GM18498 (cell line): ENCODE data around the gene CES3.
A peak's percentile ranks its signal among the peaks of the same experiment; 100 is the strongest.

ENCODE experiments used
- ATAC-seq: cut with Tn5 transposase; IDR thresholded peaks from one replicate; pipeline ENCODE4 v1.9.1; 2021; ENCODE audit warnings: mild to moderate bottlenecking, moderate library complexity; ENCODE audit not compliant: unreplicated experiment

The CES3 gene

DNA sequence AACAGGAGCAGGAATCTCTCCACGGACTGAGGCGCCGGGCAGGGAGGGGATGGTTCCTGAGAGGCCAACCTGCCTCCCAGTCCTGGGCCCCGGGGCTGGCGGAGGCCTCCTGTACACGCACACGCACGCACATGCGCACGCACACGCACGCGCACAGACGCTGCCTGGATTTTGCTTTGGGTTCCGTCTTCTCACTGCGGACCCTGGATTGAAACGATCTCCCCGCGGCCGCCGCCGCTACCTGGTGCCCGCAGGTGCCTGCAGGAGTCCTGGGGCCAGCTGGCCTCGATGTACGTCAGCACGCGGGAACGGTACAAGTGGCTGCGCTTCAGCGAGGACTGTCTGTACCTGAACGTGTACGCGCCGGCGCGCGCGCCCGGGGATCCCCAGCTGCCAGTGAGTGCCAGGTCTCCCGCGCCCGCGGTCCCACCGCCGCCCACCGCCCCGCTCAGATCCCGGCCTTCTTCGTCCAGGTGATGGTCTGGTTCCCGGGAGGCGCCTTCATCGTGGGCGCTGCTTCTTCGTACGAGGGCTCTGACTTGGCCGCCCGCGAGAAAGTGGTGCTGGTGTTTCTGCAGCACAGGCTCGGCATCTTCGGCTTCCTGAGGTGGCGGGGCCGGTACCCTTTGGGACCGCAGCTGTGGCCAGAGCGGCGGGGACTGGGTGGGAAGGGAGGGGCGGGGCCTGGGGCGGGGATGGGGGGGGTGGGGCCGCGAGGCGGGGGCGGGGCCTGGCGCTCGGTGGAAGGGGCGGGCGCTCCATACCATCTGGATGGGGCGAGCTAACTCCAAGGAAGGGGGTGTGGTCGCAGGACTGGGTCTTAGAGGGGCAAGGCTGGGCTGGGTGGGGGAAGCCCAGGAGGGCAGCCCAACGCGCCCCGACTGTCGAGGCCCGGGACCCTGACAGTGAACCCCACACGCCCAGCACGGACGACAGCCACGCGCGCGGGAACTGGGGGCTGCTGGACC, 39.6 kb downstream of the CES3 start:
- no peak for ATAC-seq

DNA sequence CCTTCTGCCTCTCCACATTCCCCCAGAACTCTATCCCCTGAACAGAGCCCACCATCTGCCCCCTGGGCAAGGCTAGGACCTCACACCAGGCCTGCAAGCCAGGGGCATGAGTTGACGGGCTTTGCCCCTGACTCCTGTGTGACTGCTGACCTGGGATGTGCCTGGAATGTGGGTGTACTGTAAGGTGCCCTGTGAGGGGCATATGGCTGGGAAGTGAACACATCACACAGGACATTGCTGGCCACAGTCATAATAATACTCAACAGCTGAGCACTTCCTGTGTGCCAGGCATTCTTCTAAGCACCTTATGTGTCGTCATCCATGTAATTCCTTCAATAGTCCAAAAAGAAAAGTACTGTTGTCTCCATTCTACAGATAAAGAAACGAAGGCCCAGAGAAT, 40.7 kb downstream of the CES3 start:
- no peak for ATAC-seq

DNA sequence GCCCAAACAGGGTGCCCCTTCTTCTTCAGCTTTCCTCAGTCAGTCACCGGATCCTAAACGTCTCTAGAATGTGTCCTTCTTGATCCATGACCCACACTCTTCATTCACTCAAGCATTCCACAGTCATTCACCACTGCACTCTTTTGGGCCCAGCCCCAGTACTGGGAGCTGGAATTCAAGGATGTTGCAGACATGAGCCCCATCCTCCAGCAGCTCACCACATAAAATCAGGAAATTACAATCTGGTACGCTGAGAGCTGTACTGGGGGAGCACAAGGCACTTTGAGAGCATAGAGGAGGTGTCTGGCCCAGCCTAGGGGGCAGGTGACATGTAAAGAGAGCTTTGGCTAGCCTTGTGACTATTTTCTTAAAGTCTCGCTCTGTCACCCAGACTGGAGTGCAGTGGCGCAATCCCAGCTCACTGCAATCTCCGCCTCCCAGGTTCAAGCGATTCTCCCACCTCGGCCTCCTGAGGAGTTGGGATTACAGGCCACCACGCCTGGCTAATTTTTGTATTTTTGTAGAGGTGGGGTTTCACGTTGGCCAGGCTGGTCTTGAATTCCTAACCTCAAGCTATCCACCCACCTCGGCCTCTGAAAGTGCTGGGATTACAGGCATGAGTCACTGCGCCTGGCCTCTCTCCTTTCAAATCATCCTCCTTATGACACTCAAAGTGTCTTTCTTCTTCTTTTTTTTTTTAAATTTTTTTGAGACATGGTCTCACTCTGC, 46.0 kb downstream of the CES3 start:
- ATAC-seq = no peak

DNA sequence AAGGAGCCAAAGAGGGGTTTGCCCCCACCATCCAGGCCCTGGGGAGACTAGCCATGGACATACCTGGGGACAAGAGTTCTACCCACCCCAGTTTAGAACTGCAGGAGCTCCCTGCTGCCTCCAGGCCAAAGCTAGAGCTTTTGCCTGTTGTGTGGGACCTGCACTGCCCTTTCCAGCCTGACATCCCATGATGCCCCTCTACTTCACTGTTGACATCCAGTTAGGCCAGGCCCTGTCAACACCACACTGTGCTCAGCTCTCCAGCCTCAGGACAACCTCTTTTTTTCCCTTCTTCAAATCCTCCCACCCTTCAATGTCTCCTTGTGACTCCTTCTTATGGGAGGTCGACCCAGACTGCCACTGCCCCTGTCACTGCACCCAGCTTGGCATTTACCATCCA, 48.1 kb downstream of the CES3 start:
- no peak for ATAC-seq

DNA sequence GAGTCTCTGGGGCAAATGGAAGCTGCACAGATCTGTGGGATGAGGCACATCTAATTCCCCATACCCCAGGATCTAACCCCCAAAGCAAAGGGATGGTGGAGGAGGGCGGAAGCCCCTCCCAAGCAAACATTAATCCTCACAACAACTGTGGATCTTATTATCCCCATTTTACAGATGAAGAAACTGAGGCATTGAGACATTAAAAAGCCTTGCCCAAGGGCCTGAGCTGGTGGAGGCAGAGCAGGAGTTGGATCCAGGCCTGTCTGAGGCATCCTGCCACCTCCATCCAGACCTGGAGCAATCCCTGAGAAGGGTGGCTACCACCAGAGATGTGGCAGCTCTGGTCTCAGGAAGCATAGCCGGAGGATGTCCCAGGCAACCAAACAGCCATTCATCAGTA, 50.2 kb downstream of the CES3 start:
- ATAC-seq = no peak

DNA sequence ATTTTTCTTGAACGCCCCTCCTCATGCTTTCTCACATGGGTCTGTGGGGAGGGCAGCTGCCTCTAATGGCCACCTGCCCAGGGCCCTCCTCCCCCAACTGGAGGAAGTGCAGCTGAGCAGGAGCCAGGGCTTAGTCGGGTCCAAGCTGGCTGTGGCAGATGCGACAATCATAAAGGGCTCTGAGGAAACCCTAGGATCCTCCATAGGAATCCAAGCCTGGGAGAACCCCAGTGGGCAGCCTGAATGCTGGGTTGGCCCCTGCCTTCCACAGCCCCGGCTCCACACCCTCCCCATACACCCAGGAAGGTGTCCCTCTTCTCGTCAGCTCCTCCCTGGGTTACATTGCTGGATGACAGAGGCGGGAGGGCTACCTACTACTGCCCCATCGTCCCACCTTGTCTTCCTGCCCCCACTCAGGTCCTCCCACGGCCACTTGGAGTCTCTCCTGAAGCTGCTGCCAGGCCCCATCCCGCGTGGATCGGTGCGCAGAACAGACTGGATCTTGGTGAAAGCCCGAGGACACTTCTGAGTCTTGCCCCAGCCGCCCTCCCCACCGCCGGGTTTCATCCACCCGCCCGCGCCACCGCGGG, 52.3 kb downstream of the CES3 start:
- ATAC-seq = no peak

DNA sequence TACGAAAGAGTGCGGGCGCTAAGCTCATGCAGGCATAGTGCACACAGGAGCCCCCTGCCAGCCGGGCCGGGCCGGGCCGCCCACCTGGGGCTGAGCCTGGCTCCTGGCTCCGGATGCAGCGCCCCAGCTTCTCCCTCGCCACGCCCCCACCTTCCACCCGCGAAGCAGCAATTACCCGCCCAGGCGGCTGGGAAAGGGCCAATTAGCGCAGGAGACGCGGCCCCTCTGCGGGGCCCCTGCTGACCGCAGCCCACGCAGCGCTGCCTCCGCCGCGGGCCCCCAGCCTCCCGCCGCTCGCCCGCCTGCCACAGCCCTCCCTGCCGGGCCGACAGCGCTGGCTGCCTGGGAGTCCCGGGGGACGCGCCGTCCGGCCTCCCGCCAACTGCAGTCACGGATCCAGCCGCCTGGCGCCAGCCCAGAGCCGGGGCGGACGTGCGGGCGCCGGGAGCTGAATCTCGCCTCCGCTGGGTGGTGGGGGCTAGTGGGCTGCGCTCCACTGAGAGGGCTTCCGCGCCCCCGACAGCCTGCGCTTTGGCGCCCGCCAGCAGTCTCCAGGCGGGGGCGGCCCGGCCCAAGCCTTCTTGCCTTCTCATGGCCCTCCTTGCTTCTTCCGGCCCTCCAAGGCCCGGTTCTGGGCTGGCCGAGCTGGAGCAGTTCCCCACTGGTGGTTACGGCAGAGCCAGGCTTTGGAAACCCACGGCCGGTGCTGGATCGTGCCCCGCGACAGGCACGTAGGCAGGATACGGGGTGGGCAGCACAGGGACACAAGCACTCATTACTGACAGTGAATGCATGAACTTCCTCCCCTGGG, 53.0 kb downstream of the CES3 start:
- ATAC-seq = peak; percentile 41

DNA sequence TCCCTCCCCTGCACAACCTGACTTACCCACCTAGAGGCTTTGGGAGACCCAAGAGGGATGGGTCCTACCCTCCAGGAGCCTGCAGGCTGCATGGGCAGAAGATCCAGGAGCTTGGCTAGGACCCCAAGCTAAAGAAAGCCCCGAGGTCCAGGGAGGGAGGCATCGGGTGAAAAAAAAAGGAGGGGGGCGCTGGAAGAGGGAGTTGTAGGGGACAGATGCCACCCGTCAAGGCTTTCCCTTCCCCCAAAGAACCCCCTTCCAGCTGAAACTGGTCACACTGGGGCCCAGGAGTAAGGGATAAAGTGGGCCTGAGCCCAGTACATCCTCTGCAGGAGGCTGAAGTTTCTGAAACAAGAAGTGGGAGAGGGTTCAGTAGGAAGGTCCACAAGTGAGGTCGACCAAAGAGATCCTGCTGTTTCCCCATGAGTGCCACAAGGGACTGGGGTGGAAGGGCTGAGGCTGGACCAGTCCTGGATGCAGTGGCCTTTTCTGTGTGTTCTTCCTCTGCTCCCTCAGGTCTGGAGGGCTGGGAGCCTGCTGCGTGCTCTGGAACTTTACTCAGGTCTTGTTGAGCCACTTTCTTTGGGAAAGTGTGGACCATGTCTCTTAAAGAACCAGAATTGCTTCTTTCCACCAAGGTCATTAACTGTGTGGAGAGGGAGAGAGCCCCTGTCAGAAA, 53.7 kb downstream of the CES3 start:
- ATAC-seq = no peak

DNA sequence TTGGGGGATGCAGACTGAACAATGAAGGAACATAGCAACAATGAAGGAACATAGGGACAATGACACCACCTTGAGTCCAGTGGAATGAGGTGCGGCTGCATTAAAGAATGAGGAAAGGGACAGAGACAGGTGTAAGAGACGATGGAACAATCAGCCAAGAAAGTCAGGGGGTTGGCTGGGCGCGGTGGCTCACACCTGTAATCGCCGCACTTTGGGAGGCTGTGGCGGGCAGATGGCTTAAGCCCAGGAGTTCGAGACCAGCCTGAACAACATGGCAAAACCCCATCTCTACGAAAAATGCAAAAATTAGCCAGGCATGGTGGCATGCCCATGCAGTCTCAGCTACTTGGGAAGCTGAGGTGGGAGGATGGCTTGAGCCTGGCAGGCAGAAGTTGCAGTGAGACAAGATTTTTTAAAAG, 54.3 kb downstream of the CES3 start:
- no peak for ATAC-seq

DNA sequence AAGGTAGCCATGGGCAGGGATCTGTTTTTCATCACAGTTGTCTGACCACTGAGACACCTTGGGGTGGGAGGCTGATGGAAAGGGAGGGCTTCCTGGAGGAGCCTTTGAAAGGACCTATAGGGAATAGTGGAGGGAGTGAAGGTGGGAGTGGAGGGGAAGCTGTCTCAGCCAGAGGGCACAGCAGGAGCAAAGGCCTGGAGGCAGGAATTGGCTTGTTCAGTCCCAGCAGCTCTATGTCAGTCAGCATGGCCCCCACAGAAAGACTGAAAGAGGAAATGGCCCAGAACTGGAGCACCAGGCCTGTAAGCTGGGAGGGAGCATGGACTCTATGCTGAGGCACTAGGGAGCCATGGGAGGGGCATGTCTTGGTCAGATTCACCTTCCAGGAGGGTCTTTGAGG, 55.1 kb downstream of the CES3 start:
- no peak for ATAC-seq

DNA sequence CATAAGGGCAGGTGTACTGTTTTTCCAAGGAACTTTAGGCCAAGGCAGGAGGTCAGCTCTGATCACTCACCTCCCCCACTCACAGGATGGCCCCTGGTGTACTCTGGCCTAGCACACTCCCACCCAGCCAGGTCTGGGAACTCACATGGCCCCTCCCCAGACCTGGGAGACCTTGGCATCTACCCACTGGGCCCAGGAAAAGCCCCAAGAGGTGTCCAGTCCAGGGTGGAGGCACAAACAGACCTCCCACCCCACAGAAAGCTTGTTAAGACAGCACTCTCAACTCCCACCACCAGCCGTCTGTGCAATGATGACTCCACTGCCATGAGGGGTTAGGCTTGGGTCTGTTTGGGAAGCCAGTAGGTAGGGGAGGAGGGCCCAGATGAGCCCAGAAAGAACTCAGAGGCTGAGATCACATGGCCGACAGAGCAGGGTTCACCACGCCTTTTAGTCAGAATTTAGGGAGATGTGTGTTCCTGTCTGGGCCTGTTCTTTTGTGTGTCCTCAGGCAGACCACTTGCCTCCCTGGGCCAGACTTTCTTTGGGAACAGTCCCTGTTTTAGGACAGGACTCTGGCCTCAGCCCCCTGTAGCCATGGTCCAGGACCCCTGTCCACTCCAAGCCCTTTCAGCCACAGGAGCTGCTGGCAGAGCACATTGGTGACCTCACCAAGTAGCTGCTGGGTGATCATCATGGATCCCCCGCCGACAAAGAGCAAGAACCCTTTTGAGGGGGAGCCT, 55.8 kb downstream of the CES3 start:
- ATAC-seq = no peak

DNA sequence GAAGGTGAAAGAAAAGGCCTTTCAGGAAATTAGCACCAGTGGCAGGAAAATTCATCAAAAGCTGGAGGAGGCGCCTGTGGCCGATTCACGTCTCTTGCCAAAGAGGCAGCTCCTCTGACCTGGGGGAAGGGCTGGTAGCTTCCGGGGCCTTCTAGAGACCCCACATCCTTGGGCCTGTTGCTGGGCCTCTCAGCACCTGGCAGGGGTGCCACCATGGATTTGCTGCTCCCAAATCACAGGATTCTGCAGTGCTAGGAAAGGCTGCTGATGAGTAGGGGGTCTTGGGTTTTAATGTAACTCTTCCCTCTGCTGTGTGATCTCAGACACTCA, 56.3 kb downstream of the CES3 start:
- no peak for ATAC-seq

DNA sequence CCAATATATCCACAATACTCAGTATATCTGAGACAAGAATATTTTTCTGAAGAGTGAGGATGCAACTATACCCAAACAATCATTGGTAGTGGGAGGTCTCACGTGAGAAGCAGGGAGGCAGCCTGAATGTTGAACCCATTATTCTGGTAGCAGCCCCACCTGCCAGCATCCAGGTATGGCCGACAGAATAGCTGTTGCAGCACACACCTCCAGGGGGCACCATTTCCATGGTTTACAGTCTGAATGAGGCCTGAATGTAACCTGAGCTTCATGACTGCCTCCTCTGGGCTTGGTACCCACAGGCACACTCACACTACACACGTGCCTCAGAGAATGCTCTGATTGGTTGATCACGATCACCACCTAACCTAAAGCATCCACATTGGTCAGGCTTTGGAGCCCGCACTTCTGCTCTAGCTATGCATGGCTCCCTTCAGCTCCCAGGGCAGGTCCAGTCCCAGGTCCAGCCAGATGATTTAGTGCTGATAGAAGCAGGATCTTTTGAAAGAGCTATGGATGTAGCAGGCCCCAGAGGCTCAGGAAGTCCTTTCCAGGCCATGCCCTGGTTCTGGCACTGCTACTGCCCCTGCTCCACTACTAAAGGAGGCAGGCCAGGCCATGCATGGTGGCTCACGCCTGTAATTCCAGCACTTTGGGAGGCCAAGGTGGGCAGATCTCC, 56.9 kb downstream of the CES3 start:
- peak; percentile 82 for ATAC-seq

DNA sequence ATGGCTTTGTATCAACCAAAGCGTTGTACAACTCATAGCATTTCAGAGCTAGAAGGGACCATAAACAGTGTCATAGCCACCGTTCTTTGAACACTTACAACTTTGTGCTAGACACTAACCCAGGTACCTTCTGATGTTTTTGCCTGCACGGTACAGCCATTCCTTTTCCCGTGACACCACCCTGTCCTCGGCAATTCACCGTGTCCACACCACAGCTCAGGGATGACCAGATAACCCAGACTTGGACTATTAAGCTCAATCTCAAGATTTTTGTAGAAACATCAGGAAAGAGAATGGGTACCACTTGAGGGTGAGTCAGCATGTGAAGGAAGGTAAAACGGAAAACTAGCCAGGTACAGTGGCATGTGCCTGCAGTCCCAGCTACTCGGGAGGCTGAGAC, 58.1 kb downstream of the CES3 start:
- no peak for ATAC-seq

DNA sequence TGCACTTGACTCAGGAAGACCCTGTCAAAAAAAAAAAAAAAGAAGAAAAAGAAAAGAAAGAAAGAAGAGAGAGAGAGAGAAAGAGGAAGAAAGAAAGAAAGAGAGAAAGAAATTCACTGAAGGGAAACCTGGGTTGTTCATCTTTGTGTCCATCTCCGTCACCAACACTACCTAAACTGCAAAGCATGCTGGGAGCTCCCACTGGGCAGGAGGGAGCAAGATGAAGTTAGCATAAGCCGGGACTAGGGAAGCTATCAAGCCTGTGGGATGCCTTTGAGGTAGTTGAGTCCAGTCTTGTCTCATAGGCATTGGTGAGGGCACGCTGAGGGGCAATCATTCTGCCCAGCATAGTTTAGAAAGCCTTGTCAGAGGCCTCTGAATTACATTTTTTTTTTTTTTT, 60.3 kb downstream of the CES3 start:
- ATAC-seq = no peak

DNA sequence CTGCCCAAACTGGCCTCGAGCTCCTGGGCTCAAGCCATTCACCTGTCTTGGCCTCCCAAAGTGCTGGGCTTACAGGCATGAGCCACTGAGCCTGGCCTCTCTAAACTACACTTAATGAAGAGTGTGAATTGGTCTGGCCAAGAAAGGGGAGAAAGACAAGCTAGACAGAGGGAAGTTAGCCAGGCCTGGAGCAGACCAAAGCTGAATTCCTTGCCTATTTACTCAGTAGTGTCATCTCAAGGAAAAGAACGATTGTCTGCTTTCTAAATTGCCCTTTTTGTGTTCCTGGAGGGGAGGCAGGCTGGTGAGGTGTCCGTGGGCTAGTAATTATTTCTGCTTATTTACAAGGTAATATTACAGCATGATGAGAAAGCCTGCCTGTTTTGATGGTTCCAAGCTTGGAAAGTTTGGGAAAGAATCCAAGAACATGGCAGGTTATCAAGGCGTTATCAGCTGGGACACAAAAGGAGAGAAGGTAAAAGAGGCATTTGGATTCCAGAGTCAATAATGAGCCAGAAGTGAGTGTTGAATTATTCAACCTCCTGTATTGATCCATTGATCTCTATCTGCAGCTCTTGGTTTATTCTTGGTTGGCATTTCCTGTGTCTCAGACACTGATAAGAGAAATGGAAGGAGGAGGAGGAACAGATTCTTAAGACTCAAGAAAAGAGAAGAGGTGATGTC, 61.6 kb downstream of the CES3 start:
- ATAC-seq = no peak

DNA sequence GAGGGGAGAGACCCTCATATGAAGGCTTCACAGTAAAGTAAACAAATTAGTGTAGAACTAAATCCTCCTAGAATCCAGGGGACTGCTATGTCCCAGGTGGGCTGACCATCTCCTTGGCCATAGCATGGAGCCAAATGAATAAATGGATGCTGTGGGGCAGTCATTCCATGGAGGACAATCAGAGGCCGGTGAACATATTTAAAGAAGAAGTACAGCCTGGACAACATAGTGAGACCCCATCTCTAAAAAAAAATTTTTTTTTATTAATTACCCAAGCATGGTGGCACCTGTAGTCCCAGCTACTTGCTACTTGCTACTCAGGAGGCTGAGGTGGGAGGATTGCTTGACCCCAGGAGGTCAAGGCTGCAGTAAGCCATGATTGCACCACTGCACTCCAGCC, 62.6 kb downstream of the CES3 start:
- ATAC-seq = no peak
